ENCODE measurements around the gene NEU1.

Gene NEU1

GRCh38 chr6:31875877-31876276, 13.3 kb upstream of the NEU1 start:
- no peak overlapping the region for H3K4me2 ChIP-seq (ENCODE audit: low read length)
- no peaks in the 10 kb centered on the region for H3K36me3 ChIP-seq (ENCODE audit: control insufficient read depth, insufficient read depth, low read length)
- H3K4me1 ChIP-seq, result no peaks in the 10 kb centered on the region
- H3K9ac ChIP-seq, result no peak overlapping the region
- H3K79me2 ChIP-seq, result no peaks in the 10 kb centered on the region
- TF ChIP-seq, protein P1, sequence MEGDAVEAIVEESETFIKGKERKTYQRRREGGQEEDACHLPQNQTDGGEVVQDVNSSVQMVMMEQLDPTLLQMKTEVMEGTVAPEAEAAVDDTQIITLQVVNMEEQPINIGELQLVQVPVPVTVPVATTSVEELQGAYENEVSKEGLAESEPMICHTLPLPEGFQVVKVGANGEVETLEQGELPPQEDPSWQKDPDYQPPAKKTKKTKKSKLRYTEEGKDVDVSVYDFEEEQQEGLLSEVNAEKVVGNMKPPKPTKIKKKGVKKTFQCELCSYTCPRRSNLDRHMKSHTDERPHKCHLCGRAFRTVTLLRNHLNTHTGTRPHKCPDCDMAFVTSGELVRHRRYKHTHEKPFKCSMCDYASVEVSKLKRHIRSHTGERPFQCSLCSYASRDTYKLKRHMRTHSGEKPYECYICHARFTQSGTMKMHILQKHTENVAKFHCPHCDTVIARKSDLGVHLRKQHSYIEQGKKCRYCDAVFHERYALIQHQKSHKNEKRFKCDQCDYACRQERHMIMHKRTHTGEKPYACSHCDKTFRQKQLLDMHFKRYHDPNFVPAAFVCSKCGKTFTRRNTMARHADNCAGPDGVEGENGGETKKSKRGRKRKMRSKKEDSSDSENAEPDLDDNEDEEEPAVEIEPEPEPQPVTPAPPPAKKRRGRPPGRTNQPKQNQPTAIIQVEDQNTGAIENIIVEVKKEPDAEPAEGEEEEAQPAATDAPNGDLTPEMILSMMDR (IDR thresholded peaks at IDR 0.05), result no peak
- no peaks in the 10 kb centered on the region for H3K9me3 ChIP-seq (ENCODE audit: control insufficient read depth, low read length)
- H2AFZ ChIP-seq, result no peak overlapping the region
- H3K27ac ChIP-seq, result no peak overlapping the region
- no peak overlapping the region for H3K4me3 ChIP-seq (ENCODE audit: low read depth, low read length)
- H3K27me3 ChIP-seq (ENCODE audit: control insufficient read depth, insufficient read depth, low read length), result no peaks in the 10 kb centered on the region

DNA sequence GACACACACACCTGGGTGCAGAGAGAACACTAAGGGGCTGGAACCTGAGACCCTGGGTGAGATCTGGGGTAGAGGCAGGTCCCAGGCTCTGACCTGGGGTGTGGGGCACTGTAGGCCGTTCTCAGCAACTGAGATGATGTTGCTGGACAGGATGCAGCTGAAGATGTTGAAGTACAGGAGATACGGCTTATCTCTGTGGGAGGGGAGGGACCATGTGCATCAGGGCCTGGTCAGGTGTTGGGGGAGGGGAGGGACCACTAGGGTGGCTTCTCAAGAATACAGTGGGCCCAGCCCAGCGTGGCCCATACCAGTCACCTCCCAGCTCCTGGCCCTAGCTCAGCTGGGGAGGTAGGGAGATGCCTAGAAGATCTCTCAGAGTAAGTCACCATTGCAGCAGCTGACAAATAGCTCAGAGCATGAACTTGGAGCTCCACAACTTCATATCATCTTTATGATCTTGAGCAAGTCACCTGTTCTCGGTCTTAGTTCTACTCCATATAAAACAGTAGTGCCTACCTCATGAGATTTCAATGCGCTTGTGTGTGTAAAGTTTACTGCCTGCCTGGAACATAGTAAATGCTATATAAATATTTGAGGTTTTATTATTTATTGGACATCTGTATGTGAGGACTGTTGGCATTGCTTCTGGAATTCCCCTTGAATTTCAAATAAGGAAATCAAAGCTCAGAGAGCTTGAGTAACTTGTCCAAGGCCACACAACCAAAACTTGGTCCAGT, 12.4 kb upstream of the NEU1 start:
- TF ChIP-seq, protein P1 (IDR thresholded peaks at IDR 0.05), result no peak

GRCh38 chr6:31874084-31874670, 11.6 kb upstream of the NEU1 start:
- H3K4me2 ChIP-seq (ENCODE audit: low read length), result no peak overlapping the region
- TF ChIP-seq, protein P1 (IDR thresholded peaks at IDR 0.05), result no peak
- no peak overlapping the region for H3K27ac ChIP-seq
- H3K79me2 ChIP-seq, result no peaks in the 10 kb centered on the region
- H2AFZ ChIP-seq, result no peak overlapping the region
- no peak overlapping the region for H3K4me3 ChIP-seq (ENCODE audit: low read depth, low read length)
- no peak overlapping the region for H3K9ac ChIP-seq
- H3K36me3 ChIP-seq (ENCODE audit: control insufficient read depth, insufficient read depth, low read length), result no peaks in the 10 kb centered on the region
- H3K9me3 ChIP-seq (ENCODE audit: control insufficient read depth, low read length), result no peaks in the 10 kb centered on the region
- H3K4me1 ChIP-seq, result no peaks in the 10 kb centered on the region
- H3K27me3 ChIP-seq (ENCODE audit: control insufficient read depth, insufficient read depth, low read length), result no peaks in the 10 kb centered on the region

More for the DNA sequence above, 12.4 kb upstream of the NEU1 start:
- H3K36me3 ChIP-seq (ENCODE audit: control insufficient read depth, insufficient read depth, low read length), result no peaks in the 10 kb centered on the region
- H3K4me1 ChIP-seq, result no peaks in the 10 kb centered on the region
- H3K4me3 ChIP-seq (ENCODE audit: low read depth, low read length), result no peak overlapping the region
- H3K79me2 ChIP-seq, result no peaks in the 10 kb centered on the region
- H3K27ac ChIP-seq, result no peak overlapping the region
- H2AFZ ChIP-seq, result no peak overlapping the region
- no peak overlapping the region for H3K9ac ChIP-seq
- peak overlapping the region; percentile 22 for H3K4me2 ChIP-seq (ENCODE audit: low read length)
- H3K9me3 ChIP-seq (ENCODE audit: control insufficient read depth, low read length), result no peaks in the 10 kb centered on the region
- no peaks in the 10 kb centered on the region for H3K27me3 ChIP-seq (ENCODE audit: control insufficient read depth, insufficient read depth, low read length)

- no peaks in the 10 kb centered on the region for H3K27me3 ChIP-seq (ENCODE audit: control insufficient read depth, insufficient read depth, low read length)
- H3K36me3 ChIP-seq (ENCODE audit: control insufficient read depth, insufficient read depth, low read length), result no peaks in the 10 kb centered on the region
These were observed 8.5 kb upstream of the NEU1 start for GRCh38 chr6:31871046-31871659.

More at GRCh38 chr6:31871046-31871659, 8.5 kb upstream of the NEU1 start:
- Histone ChIP-seq H3K27ac (no peak overlapping the region), H2AFZ (no peak overlapping the region), H3K4me2 (ENCODE audit: low read length) (no peak overlapping the region), H3K79me2 (no peaks in the 10 kb centered on the region), H3K4me3 (ENCODE audit: low read depth, low read length) (no peak overlapping the region), H3K9me3 (ENCODE audit: control insufficient read depth, low read length) (no peaks in the 10 kb centered on the region), H3K4me1 (no peaks in the 10 kb centered on the region), H3K9ac (no peak overlapping the region)
- TF ChIP-seq, protein P1 (IDR thresholded peaks at IDR 0.05), result no peak
